ENCODE results near the gene CREB3.
A peak's percentile ranks its signal among the peaks of the same experiment; 100 is the strongest.

The CREB3 gene

GRCh38 chr9:35691757-35692301 is 40.6 kb upstream of the CREB3 start:
- Mint-ChIP-seq H3K36me3 (no peaks in the 10 kb centered on the region), H3K4me3 (peak overlapping the region; percentile 86), H3K27me3 (no peaks in the 10 kb centered on the region), H3K4me1 (ENCODE audit: low read depth) (peaks cover 30% of the 10 kb centered on the region), H3K9me3 (ENCODE audit: low read depth) (no peaks in the 10 kb centered on the region), H3K27ac (no peak overlapping the region)

- Mint-ChIP-seq H3K36me3 (no peaks in the 10 kb centered on the region), H3K9me3 (ENCODE audit: low read depth) (no peaks in the 10 kb centered on the region), H3K4me1 (ENCODE audit: low read depth) (peaks cover 14% of the 10 kb centered on the region), H3K4me3 (no peak overlapping the region), H3K27me3 (no peaks in the 10 kb centered on the region), H3K27ac (no peak overlapping the region)
Observed at GRCh38 chr9:35695943-35696401, 36.5 kb upstream of the CREB3 start.

- Mint-ChIP-seq H3K9me3 (ENCODE audit: low read depth) (no peaks in the 10 kb centered on the region), H3K27ac (no peak overlapping the region), H3K4me3 (no peak overlapping the region), H3K36me3 (no peaks in the 10 kb centered on the region), H3K27me3 (no peaks in the 10 kb centered on the region), H3K4me1 (ENCODE audit: low read depth) (peaks cover 7% of the 10 kb centered on the region)
Observed at GRCh38 chr9:35696520-35697215, 35.8 kb upstream of the CREB3 start.

GRCh38 chr9:35697486-35697885 is 35.0 kb upstream of the CREB3 start:
- Mint-ChIP-seq H3K9me3 (ENCODE audit: low read depth) (no peaks in the 10 kb centered on the region), H3K4me1 (ENCODE audit: low read depth) (peaks cover 6% of the 10 kb centered on the region), H3K27ac (peak overlapping the region; percentile 19), H3K4me3 (no peak overlapping the region), H3K27me3 (no peaks in the 10 kb centered on the region), H3K36me3 (no peaks in the 10 kb centered on the region)

- no peak overlapping the region for H3K4me3 Mint-ChIP-seq
- peaks cover 6% of the 10 kb centered on the region for H3K4me1 Mint-ChIP-seq (ENCODE audit: low read depth)
- H3K9me3 Mint-ChIP-seq (ENCODE audit: low read depth), result no peaks in the 10 kb centered on the region
- no peak overlapping the region for H3K27ac Mint-ChIP-seq
- no peaks in the 10 kb centered on the region for H3K27me3 Mint-ChIP-seq
- no peaks in the 10 kb centered on the region for H3K36me3 Mint-ChIP-seq
Observed at GRCh38 chr9:35698231-35698630, 34.2 kb upstream of the CREB3 start.

- Mint-ChIP-seq H3K4me3 (no peak overlapping the region), H3K27me3 (no peaks in the 10 kb centered on the region)
Observed at GRCh38 chr9:35700031-35700430, 32.4 kb upstream of the CREB3 start.

GRCh38 chr9:35700942-35701341 is 31.5 kb upstream of the CREB3 start:
- Mint-ChIP-seq H3K4me1 (ENCODE audit: low read depth) (peaks cover 6% of the 10 kb centered on the region), H3K27ac (no peak overlapping the region), H3K4me3 (no peak overlapping the region), H3K27me3 (no peaks in the 10 kb centered on the region), H3K36me3 (peaks cover 2% of the 10 kb centered on the region), H3K9me3 (ENCODE audit: low read depth) (no peaks in the 10 kb centered on the region)

More at GRCh38 chr9:35700031-35700430, 32.4 kb upstream of the CREB3 start:
- Mint-ChIP-seq H3K36me3 (peaks cover 2% of the 10 kb centered on the region), H3K9me3 (ENCODE audit: low read depth) (no peaks in the 10 kb centered on the region), H3K27ac (no peak overlapping the region), H3K4me1 (ENCODE audit: low read depth) (peaks cover 6% of the 10 kb centered on the region)

GRCh38 chr9:35702696-35703095 is 29.8 kb upstream of the CREB3 start:
- Mint-ChIP-seq H3K4me1 (ENCODE audit: low read depth) (no peaks in the 10 kb centered on the region), H3K27ac (no peak overlapping the region), H3K9me3 (ENCODE audit: low read depth) (no peaks in the 10 kb centered on the region), H3K36me3 (peaks cover 3% of the 10 kb centered on the region), H3K4me3 (no peak overlapping the region), H3K27me3 (no peaks in the 10 kb centered on the region)

- no peak overlapping the region for H3K27ac Mint-ChIP-seq
- H3K4me3 Mint-ChIP-seq, result no peak overlapping the region
- no peaks in the 10 kb centered on the region for H3K9me3 Mint-ChIP-seq (ENCODE audit: low read depth)
- H3K27me3 Mint-ChIP-seq, result no peaks in the 10 kb centered on the region
- no peaks in the 10 kb centered on the region for H3K4me1 Mint-ChIP-seq (ENCODE audit: low read depth)
- peaks cover 5% of the 10 kb centered on the region for H3K36me3 Mint-ChIP-seq
Observed at GRCh38 chr9:35703906-35704672, 28.4 kb upstream of the CREB3 start.

- Mint-ChIP-seq H3K27me3 (no peaks in the 10 kb centered on the region), H3K27ac (no peak overlapping the region), H3K4me3 (no peak overlapping the region), H3K4me1 (ENCODE audit: low read depth) (no peaks in the 10 kb centered on the region), H3K36me3 (peaks cover 5% of the 10 kb centered on the region), H3K9me3 (ENCODE audit: low read depth) (no peaks in the 10 kb centered on the region)
Observed at GRCh38 chr9:35705372-35705771, 27.1 kb upstream of the CREB3 start.

- Mint-ChIP-seq H3K4me1 (ENCODE audit: low read depth) (no peaks in the 10 kb centered on the region), H3K4me3 (no peak overlapping the region), H3K9me3 (ENCODE audit: low read depth) (no peaks in the 10 kb centered on the region), H3K36me3 (peaks cover 8% of the 10 kb centered on the region), H3K27me3 (no peaks in the 10 kb centered on the region), H3K27ac (no peak overlapping the region)
Observed at GRCh38 chr9:35705836-35706430, 26.5 kb upstream of the CREB3 start.

- no peak overlapping the region for H3K27ac Mint-ChIP-seq
- no peaks in the 10 kb centered on the region for H3K27me3 Mint-ChIP-seq
- no peak overlapping the region for H3K4me3 Mint-ChIP-seq
- no peaks in the 10 kb centered on the region for H3K9me3 Mint-ChIP-seq (ENCODE audit: low read depth)
- H3K36me3 Mint-ChIP-seq, result peaks cover 8% of the 10 kb centered on the region
- no peaks in the 10 kb centered on the region for H3K4me1 Mint-ChIP-seq (ENCODE audit: low read depth)
Observed at GRCh38 chr9:35706951-35707350, 25.5 kb upstream of the CREB3 start.

- Mint-ChIP-seq H3K4me3 (no peak overlapping the region), H3K36me3 (peaks cover 8% of the 10 kb centered on the region), H3K27me3 (no peaks in the 10 kb centered on the region), H3K4me1 (ENCODE audit: low read depth) (no peaks in the 10 kb centered on the region), H3K27ac (peak overlapping the region; percentile 24), H3K9me3 (ENCODE audit: low read depth) (no peaks in the 10 kb centered on the region)
Observed at GRCh38 chr9:35708146-35708545, 24.3 kb upstream of the CREB3 start.

GRCh38 chr9:35710818-35711500 is 21.5 kb upstream of the CREB3 start:
- no peak overlapping the region for H3K4me3 Mint-ChIP-seq
- H3K4me1 Mint-ChIP-seq (ENCODE audit: low read depth), result no peaks in the 10 kb centered on the region
- H3K27me3 Mint-ChIP-seq, result no peaks in the 10 kb centered on the region
- H3K27ac Mint-ChIP-seq, result no peak overlapping the region
- H3K9me3 Mint-ChIP-seq (ENCODE audit: low read depth), result no peaks in the 10 kb centered on the region
- peaks cover 8% of the 10 kb centered on the region for H3K36me3 Mint-ChIP-seq
